Ecto neural progenitor cell (in vitro differentiated cells): ENCODE measurements around the gene PSMA3.

Experiments used
- DNase-seq: peaks from one replicate; pipeline ENCODE4 v3.0.0-alpha.2; 2018; ENCODE audit warnings: low spot score

PSMA3 gene

GRCh38 chr14:58272588-58273372 is 28.1 kb downstream of the PSMA3 start:
- no peak for DNase-seq

DNA sequence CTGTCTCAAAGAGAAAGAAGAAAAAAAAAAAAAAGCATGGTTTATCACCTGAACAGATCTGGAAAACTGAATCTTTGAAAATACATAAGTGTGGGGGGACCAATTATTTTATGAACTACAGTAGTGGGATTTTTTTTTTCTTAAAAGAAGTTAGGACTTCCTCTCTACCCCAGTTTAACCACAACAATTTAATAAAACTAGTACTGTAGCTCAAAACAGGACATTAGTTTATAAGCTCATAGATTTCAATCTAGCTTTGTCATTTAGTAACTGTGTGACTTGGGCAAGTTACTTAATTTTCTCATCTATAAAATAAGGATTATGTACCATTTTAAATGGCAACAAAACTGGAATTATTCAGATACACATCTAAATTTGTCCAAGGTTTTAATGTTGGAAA is 30.2 kb downstream of the PSMA3 start:
- DNase-seq: no peak

- no peak for DNase-seq
Observed at GRCh38 chr14:58275527-58276190, 31.0 kb downstream of the PSMA3 start.

- no peak for DNase-seq
Observed at GRCh38 chr14:58276208-58276607, 31.6 kb downstream of the PSMA3 start.

DNA sequence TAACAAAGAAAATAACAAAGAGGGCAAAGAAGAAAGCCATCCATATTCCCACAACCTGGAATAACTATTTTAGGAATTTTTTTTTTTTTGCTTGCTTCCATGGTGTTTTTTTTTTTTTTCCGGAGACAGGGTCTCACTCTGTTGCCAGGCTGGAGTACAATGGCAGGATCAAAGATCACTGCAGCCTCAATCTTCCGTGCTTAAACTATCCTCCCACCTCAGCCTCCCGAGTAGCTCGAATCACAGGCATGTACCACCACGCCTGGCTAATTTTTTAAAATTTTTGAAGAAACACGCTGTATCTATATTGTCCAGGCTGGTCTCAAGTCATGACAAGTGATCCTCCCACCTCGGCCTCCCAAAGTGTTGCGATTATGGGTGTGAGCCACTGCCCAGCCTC is 33.5 kb downstream of the PSMA3 start:
- DNase-seq: no peak

DNA sequence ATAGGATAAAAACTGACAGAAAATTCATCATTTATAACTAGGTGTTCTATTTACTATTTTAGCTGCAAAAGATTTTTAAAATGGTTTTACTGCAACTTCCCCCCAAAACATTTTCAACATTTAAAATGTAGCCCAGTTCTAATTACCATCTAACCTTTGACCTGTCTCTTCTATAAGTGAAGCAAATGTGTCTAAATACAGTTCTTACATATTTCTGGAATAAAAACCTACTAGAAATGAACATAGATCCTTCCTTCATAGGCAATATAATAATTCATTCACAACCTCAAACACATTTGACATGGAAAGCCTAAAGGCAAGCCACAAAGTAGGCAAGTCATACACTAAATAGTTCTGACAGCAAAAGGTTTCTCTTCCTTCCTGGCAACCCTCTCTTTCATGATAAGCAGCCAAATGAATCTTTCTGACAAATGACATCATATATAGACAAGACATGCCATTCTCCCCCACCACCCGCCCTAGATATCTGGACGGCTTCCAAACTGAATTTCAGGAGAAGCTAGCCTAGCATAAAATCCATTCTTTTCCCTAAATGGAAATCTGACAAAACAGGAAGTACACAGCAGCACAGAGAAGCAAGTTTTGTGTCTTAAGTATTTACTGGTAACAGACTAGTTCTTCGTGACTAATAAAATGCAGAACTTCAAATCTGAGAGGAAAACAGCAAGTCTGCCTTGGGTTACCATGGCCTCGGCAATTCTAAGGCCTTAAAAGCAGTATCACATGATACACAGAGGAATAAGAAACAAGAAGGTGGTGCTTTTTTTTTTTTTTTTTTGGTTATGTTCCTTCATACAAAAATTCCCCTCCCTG is 36.5 kb downstream of the PSMA3 start:
- DNase-seq: no peak

GRCh38 chr14:58281969-58282368 is 37.3 kb downstream of the PSMA3 start:
- no peak for DNase-seq

DNA sequence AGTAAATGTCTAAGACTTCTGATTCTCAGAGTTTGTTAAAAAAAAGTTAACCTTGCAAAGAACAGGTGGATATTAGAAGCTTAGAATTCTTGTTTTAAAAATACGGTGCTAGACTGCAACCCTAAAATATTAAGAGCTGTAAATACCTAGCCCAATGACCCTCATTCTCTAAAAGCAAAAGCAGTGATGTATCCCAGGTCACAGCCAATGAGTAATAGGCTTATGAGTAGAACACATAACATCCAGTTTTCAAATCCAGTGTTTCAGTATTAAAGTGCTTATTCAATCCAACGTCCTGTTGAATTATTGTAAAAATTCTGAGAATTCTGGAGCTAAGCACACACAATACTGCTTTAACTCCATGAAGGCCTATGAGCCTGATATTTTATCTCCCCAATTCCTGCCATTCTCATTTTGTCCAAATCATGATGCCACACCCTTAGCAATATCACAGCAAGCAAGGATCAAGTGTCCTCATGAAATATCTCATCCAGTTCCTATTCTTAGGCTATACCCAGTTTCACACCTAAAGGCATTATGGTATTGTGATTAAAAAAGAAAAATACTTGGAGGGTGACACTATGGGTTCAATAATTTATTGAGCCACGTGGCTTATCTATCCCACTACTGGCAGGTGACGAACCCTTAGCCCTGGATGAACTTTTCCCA is 38.4 kb downstream of the PSMA3 start:
- DNase-seq: no peak

DNA sequence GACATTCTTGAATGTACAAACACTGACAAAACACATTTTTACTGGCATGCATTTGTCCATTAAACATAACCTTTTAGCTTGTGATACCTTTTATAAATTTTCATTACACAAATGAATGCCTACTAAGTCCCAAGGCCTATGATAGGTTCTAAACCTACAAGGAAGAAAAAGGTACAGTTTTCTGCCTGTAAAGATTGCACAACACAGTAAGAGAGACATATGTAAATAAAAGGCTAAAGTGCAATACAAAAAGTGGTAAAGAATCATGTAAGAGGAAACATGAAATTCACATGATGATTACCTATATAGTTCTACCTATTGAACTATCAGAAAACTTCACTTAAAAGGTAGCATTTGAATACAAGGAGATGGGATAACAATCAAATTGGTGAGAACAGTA is 39.1 kb downstream of the PSMA3 start:
- DNase-seq: no peak

DNA sequence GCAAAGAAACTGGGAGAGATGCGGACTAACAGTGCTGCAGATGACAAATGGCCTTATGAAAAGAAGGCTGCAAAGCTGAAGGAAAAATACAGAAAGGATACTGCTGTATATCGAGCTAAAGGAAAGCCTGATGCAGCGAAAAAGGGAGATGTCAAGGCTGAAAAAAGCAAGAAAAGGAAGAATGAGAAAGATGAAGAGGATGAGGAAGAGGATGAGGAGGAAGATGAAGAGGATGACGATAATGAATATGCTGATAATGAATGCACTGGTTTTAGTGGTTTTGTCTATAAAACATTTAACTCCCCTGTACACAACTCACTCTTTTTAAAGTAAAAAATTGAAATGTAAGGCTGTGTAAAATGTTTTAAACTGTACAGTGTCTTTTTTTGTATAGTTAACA is 40.5 kb downstream of the PSMA3 start:
- no peak for DNase-seq

DNA sequence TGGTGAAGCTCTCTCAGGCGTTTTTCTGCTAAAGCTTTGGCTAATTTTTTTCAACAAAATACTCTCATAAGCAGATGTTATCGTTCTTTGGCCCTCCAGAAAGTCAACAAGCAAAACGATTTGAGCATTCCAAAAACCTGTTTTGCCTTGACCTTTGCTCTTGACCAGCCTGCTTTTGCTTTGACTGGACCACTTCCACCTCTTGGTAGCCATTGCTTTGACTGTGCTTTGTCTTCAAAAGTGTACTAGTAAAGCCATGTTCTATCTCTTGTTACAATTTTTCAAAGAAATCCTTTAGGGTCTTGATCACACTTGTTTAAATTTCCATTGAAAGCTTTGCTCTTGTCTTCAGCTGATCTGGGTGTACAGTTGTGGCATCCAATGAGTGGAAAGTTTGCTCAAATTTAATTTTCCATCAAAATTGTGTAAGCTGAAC is 43.0 kb downstream of the PSMA3 start:
- DNase-seq: no peak

DNA sequence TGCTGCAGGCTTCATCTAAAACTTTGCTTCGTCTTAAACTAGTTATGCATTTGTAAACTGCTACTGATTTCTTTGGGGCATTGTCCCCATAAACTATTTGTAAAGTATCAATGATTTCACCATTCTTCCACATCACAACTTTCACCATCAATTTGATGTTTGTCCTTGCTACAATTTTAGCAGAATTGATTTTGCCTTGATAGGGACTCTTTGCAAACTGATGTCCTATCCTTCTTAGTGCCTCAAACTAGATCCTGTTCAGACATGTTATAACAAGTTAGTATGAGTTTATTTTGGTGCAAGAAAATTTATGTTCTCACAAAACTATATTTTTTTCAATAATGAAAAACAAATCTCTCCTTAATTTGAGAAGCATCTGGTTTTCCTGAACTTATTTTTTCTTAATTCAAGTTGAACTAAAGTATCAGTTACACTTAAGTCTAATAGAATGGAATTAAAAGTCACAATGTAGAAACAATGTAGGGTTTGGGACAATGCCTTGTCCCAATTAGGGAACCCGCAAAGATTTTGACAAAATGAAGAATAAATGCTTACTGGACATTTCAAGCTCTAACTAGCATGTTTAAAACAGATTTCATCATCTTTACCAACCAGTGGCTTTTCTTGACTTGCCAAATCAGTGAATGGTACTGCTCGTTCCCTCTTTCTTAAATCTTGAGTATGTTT is 43.6 kb downstream of the PSMA3 start:
- DNase-seq: no peak

DNA sequence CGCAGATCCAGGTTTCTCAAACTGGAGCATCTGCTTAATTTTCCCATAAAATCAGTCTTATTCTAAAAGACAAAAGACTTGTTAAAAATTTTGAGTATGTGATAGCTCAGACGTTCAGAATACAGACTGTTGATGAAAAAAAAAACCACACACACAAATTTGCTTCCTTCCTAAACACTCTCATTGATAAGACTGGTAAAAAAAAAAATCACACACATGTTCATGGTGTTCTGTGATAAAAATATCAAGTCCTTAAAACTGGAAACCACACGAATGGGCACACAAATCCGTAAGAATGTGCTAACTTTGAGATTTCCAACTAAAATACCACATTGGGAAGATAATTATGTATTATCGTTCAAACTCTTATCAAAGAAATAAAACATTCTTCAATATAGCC is 47.0 kb downstream of the PSMA3 start:
- DNase-seq: no peak

- no peak for DNase-seq
Observed at GRCh38 chr14:58292187-58292586, 47.5 kb downstream of the PSMA3 start.

- no peak for DNase-seq
Observed at GRCh38 chr14:58294201-58294600, 49.6 kb downstream of the PSMA3 start.

DNA sequence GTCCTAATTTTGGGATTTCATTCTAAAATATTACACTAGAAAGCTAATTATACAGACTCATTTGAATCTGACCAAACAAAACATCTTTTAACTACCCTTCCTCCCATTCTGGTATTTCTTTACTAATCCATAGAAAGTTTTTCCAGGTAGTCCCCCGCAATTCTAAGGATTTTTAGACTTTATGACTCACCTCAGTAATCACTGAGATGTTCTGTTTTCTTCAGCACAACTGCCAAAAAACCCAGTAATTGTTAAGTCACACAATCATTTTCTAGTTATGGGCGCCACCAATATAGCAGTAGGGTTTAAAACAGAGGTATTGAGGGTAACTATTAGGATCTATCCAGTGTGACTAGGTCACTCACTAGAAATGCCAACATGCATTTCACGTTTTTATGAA is 52.1 kb downstream of the PSMA3 start:
- DNase-seq: no peak

- DNase-seq: no peak
Observed at GRCh38 chr14:58297412-58297761, 52.7 kb downstream of the PSMA3 start.

GRCh38 chr14:58297762-58298476 is 53.3 kb downstream of the PSMA3 start:
- peak; percentile 99 for DNase-seq

GRCh38 chr14:58298477-58299400 is 54.1 kb downstream of the PSMA3 start, which contains the start of gene ARID4A:
Gene ARID4A, plus strand, starts transcription at chr14:58298555. Its CDS starts 1,300 bp downstream, at chr14:58299855.
- DNase-seq: peak; percentile 92
